Activated gamma-delta T cell treated with Interleukin-2 at 50 U/mL for 16 hours (primary cell): ENCODE measurements around the gene SDR39U1.
"Not testable (repeated sequence)": the region's sequence is repeated elsewhere in the genome, so short reads cannot be mapped to it uniquely, and the experiment has no call there.

Experiments
- DNase-seq: peaks from one replicate; pipeline ENCODE4 v3.0.0-alpha.2; 2020

The SDR39U1 gene

GRCh38 chr14:24442240-24443052, at the start of gene SDR39U1:
SDR39U1 (minus strand) TSS chr14:24442776; CDS start chr14:24442769, 7 bp downstream.
- DNase-seq: peak; percentile 97

- DNase-seq: not testable (repeated sequence)
Measured at GRCh38 chr14:24491586-24492408, 49.2 kb upstream of the SDR39U1 start.

GRCh38 chr14:24483604-24484252, 41.2 kb upstream of the SDR39U1 start:
- no peak for DNase-seq

- DNase-seq: not testable (repeated sequence)
Measured at GRCh38 chr14:24482699-24483303, 40.2 kb upstream of the SDR39U1 start.

GRCh38 chr14:24481622-24482324, 39.2 kb upstream of the SDR39U1 start:
- peak; percentile 27 for DNase-seq

- not testable (repeated sequence) for DNase-seq
Measured at GRCh38 chr14:24479999-24480398, 37.4 kb upstream of the SDR39U1 start.

GRCh38 chr14:24475261-24475660, 32.7 kb upstream of the SDR39U1 start:
- no peak for DNase-seq

- no peak for DNase-seq
Measured at GRCh38 chr14:24473211-24473610, 30.6 kb upstream of the SDR39U1 start.

GRCh38 chr14:24470450-24470849, 27.9 kb upstream of the SDR39U1 start:
- DNase-seq: not testable (repeated sequence)

GRCh38 chr14:24465805-24466204, 23.2 kb upstream of the SDR39U1 start:
- no peak for DNase-seq

- no peak for DNase-seq
Measured at GRCh38 chr14:24465368-24465767, 22.8 kb upstream of the SDR39U1 start.

GRCh38 chr14:24463884-24464785, 21.6 kb upstream of the SDR39U1 start:
- DNase-seq: no peak

- DNase-seq: no peak
Measured at GRCh38 chr14:24463017-24463883, 20.7 kb upstream of the SDR39U1 start.

GRCh38 chr14:24461336-24461735, 18.8 kb upstream of the SDR39U1 start:
- DNase-seq: no peak

GRCh38 chr14:24459331-24459730, 16.8 kb upstream of the SDR39U1 start:
- no peak for DNase-seq

- DNase-seq: no peak
Measured at GRCh38 chr14:24458736-24459135, 16.2 kb upstream of the SDR39U1 start.

GRCh38 chr14:24456980-24457379, 14.4 kb upstream of the SDR39U1 start:
- no peak for DNase-seq

GRCh38 chr14:24450828-24451227, 8.3 kb upstream of the SDR39U1 start:
- DNase-seq: not testable (repeated sequence)

- DNase-seq: no peak
Measured at GRCh38 chr14:24443053-24443665, 583 bp upstream of the SDR39U1 start.

- no peak for DNase-seq
Measured at GRCh38 chr14:24441904-24442239, 704 bp downstream of the SDR39U1 start.
